HG03066 (cell line): ENCODE results near the gene CDK11A.
"Not testable (repeated sequence)": the region's sequence is repeated elsewhere in the genome, so short reads cannot be mapped to it uniquely, and the experiment has no call there.

Source experiments
- ATAC-seq: cut with Tn5 transposase; IDR thresholded peaks from one replicate; pipeline ENCODE4 v1.9.1; 2021; ENCODE audit warnings: low read depth; ENCODE audit not compliant: unreplicated experiment

Gene CDK11A

DNA sequence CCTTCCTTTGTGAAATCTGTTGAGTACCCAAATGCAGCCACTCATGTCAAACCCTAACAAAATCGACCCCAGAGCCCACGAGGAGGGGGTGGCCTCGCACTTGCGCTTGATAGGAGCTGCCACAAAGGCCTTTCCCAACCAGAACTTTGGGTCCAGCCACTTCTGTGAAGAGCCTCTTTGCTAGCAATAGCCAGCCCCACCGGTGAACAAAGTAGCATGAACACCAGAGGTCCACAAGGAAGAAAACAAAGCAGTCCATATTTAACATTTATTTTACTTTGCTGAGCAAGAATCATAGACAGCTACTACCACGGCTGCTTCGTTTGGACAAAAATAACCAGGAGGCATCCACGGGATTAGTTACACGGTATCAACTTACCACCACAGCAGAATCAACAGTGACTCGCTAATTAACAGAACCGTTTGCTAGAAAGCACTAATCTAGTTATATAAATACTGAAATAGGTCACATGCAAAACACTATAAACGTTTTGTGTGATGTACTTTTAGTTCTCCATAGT is 3.0 kb upstream of the CDK11A start:
- ATAC-seq = not testable (repeated sequence)

DNA sequence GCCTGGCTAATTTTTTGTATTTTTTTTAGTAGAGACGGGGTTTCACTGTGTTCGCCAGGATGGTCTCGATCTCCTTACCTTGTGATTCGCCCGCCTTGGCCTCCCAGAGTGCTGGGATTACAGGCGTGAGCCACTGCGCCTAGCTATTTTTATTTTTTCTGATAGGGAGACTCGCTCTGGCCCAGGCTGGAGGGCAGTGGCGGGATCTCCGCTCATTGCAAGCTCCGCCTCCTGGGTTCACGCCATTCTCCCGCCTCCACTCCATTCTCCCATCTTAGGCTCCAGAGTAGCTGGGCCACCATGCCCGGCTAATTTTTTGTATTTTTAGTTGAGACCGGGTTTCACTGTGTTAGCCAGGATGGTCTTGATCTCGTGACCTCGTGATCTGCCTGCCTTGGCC is 1.9 kb upstream of the CDK11A start:
- ATAC-seq = not testable (repeated sequence)

GRCh38 chr1:1721201-1721600 is 3.0 kb downstream of the CDK11A start:
- ATAC-seq = no peak

GRCh38 chr1:1715109-1715883 is 8.9 kb downstream of the CDK11A start:
- ATAC-seq = not testable (repeated sequence)

- ATAC-seq = not testable (repeated sequence)
These were observed 16.3 kb downstream of the CDK11A start for GRCh38 chr1:1707897-1708296.

DNA sequence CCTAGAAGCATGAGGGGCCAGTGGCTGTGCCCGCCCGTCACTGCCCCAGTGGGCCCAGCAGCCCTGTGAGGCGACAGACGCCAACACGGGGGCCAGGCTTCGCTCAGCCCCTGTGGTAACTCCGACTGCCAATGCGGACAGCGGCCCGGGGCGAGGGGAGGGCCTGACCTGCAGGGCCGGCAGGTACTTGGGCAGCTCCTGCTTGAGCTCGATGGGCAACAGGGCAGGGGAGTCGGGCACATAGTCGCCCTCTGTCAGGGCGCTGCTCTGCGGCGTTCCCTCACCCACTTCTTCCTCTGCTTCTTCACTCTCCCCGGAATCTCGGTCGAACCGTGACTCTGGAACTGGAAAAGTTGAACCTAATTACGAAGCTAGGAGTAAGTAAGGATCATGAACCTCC is 16.9 kb downstream of the CDK11A start:
- ATAC-seq = not testable (repeated sequence)

GRCh38 chr1:1705623-1706022 is 18.5 kb downstream of the CDK11A start:
- not testable (repeated sequence) for ATAC-seq

DNA sequence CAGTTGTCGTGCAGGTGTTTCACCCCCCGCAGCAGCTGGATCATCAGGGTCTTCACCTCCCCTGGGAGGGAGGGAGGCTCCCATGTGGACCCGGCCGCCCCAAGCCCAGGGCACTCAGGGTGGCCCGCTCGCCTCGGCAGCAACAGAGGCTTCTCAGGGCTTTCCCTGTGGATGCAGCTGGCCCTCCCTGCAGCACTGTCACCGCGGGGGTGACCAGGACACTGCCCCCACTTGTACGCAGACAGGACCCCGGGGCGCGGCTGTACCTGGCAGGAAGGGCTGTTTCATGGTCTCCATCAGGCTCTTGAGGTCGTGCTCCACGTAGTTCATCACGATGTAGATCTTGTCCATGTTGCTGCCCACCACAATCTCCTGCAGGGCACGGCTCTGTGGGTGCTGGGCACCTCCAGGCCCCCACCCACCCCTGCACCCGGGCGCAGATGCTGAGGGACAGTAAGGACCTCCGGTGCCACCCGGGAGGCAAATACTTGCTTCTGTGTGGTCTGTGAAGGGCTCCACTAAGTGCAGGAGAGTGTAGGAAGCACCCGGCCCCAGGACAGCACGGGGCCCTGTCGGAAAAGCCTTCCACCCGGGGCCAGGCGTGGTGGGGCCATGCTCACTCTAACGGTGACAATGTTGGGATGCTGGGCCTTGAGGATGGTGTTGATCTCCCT is 19.7 kb downstream of the CDK11A start:
- ATAC-seq = not testable (repeated sequence)

- no peak for ATAC-seq
These were observed 20.4 kb downstream of the CDK11A start for GRCh38 chr1:1703796-1704195.

GRCh38 chr1:1702506-1702905 is 21.7 kb downstream of the CDK11A start:
- ATAC-seq = not testable (repeated sequence)

GRCh38 chr1:1700557-1700956 is 23.6 kb downstream of the CDK11A start:
- ATAC-seq = not testable (repeated sequence)

GRCh38 chr1:1700067-1700466 is 24.1 kb downstream of the CDK11A start:
- not testable (repeated sequence) for ATAC-seq

DNA sequence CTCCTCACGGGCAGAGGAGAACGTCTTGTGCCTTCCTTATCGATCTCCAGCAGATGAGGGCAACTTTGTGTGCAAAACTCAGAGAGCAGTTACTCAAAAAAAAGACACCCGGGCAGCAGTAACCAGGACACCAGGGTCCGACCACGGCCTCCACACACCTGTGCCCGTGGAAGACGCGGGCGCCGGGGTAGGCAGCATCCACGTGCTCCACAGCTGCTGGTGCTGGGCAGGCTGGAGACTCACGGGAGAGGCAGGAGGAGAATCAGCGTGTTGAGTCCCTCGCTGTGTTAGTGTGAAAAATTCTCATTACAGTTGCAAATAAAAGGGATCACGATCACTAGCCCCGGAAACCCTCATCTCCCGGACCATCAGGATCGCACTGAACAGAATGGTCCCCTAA is 25.1 kb downstream of the CDK11A start:
- not testable (repeated sequence) for ATAC-seq

- ATAC-seq = not testable (repeated sequence)
These were observed 26.6 kb downstream of the CDK11A start for GRCh38 chr1:1697358-1698183.

DNA sequence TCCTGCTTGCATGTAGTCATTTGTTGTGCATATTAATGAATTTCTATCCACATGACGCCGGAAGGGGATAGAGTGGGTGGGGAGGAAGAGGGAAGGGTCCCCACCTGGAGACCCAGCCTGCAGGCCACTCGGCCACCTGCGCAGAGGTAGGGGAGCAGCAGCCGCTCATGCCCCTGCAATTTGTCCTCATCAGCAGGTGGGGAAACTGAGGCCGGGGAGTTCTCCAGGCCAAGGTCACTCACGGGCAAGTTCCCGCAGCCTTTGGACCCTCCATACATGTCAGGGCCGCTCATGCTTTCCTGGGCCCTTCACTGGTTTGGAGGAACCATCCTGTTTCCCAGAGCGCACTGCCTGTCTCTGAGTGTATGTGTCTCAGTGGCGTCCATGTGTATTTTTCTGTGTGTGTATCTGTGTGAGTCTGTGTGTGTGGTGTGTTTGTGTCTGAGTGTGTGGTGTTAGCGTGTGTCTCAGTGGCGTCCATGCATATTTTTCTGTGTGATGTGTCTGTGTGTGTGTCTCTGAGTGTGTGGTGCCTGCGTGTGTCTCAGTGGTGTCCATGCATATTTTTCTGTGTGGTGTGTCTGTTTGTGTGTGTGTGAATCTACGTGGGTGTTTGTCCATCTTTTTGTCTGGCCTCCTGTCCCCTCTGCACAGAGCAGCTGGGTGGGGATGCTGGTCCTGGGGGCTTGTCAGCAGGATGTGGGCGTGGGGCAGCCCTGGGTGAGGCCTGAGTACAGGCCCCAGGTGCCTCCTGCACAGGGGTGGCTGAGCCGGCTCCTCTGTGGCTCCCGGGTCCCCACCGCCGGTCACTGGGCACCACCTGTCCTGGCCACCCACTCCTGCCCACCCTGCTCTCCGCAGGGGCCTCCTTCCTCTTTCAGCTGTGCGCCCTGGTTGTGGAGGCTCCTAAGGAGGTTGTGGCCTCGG is 27.5 kb downstream of the CDK11A start:
- ATAC-seq = not testable (repeated sequence)

DNA sequence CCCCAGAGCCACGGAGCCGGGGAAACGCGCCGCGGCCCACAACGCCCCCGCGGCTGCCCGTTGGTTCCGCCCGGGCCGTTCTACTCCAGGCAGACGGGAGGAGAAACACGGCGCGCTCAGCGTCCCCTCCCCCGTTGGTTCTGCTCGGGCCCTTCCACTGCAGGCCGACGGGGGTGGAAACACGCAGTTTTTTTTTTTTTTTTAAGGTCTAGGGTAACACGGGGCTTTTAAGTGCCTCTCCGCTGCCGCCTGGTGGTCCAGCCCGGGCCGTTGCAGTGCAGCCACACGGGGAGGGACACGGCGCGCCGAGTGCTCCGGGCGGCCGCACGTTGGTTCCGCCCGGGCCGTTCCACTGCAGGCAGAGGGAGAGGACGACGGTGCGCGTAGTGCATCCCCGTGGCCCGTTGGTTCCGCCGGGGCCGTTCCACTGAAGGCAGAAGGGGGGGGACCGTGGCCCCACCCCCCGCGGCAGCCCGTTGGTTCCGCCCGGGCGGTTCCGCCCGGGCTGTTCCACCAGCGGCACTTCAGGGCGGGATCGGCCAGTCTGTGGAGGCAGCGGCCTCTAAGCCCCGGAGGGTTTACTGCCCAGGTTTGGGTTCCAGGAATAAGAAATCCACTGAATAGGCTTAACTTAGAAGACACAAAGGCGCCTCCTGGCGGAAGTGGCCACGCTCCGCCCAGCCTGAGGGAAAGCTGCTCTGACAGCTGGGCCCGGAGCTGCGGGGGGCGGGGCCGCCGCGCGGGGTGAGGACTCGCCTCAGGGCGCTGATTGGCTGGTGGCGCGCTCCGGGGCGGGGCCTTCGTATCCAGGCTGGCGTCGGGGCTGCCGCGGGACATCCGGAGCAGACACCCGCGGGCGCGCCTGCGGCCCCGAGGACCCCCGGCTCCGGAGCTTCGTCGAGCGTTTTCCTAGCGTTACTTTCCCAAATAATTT is 31.2 kb downstream of the CDK11A start, which contains the start of gene SLC35E2B:
TSS of gene SLC35E2B (minus strand) at position 82 of the 934 bp plus-strand sequence. CDS start 16,096 bp downstream, outside the sequence.
- ATAC-seq = peak; percentile 67

GRCh38 chr1:1692324-1692713 is 31.8 kb downstream of the CDK11A start:
- peak; percentile 48 for ATAC-seq

- not testable (repeated sequence) for ATAC-seq
These were observed 32.7 kb downstream of the CDK11A start for GRCh38 chr1:1691443-1691842.
